Mesenteric fat pad (tissue), 1 donor: ENCODE measurements around the gene TUFM. TPM values are rescaled to one million over a fixed set of nuclear protein-coding genes. Genes with fewer than 3 reads are reported as not detected.

ENCODE experiments used
- DNase-seq: peaks from one replicate; pipeline ENCODE4 v3.0.0-alpha.2; 2020; ENCODE audit warnings: low spot score
- total RNA-seq: library from RNA; stranded (reverse); fragmentation: NEBNext Ultra II Directional; extraction: Animal tissue kit (Norgen Biotek cat#: 25700); gene quantifications from one replicate; pipeline ENCODE4 v1.2.1, GENCODE V29; 2021
- donor health status: DM: yes; HTN: yes; CAD: no.

The TUFM gene
- total RNA-seq, 1 donor from 2014 or later, result 113 TPM

DNA sequence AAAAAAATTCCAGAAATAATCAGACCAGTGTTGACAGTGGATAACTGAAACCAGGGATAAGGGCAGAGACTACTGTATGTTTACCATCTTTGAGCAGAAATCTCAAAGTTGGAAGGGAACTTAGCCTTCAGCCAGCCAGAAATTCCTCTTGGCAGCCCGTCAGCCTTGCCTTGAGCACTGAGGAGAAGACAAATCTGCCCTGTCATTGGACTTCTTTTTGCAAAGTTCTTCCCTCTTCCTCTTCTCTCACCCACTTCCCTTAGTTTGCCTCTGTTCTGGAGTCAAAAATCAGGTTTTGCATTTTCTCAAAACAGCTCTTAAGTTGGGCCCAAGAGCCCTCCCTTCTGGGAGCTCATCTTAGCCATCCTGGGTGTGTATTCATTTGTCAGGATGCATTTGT, 6.2 kb downstream of the TUFM start:
- no peak for DNase-seq

DNA sequence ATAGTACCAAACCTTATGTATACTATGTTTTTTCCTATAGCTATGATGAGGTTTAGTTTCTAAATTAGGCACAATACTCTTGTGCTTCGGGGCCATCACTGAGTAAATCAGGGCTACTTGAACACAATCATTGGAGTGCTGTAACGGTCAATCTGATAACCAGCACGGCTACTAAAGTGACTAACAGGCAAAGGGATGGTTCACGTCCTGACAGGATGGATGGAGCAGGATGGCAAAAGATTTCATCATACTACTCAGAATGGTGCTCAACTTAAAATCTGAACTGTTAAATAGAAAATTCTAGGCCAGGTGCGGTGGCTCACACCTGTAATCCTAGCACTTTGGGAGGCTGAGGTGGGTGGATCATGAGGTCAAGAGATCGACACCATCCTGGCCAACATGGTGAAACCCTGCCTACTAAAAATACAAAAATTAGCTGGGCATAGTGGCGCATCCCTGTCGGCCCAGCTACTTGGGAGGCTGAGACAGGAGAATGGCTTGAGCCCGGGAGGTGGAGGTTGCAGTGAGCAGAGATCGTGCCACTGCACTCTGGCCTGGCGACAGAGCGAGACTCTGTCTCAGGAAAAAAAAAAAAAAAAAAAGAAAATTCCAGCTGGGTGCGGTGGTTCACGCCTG, 7.0 kb downstream of the TUFM start:
- DNase-seq, result no peak

DNA sequence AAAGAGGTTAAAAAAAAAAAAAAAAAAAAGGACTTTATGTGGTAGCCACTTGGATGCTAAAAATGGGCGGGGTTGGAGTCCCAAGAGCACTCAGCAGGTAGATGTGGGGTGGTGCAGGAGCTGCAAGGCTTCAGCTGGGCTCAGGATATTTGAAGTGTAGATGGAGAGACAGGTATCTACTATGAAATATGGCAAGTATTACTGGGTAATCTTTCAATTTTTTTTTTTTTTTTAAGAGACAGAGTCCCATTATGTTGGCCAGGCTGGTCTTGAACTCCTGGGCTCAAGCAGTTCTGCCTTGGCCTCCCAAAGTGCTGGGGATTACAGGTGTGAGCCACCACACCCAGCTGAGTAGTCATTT, 7.6 kb downstream of the TUFM start:
- DNase-seq, result no peak

DNA sequence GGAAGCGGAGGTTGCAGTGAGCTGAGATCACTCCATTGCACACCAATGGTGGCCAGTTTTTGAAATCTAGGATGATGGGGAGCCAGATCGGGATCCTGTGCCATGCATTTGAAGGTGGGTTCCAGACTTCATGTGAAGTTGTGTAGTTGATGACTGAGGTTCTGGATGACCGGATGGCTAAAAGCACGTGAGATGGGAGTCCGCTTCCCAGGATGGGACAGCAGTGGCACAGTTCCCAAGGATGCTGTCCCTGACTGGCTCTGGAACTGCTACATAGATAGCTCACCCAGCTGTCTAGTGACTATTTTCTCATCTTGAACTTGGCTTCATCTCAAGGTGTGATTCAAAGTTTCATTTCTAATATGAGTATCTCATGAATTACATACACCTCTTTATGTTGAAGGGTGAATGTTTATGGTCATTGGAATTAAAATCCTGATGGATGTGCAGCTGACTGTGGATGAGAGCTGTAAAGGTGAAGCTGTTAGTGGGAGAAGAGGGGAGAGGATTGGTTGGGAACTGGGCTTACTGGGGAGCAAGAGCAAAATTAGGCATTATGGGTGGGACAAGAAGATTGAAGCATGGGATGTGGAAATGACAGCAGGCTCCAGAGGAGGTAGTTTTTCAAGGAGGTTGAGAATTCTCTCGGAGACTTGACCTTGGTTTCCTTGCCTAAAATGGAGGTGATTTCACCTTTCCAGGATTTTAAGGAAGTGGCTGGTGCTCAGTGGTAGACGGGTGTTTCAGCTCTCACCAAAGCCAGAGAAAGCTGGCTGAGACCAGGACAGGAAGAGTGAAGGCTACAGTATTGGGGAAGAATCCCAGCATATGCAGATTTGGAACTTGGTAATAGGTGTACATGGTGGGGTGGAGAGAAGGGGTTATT, 8.2 kb downstream of the TUFM start:
- no peak for DNase-seq

DNA sequence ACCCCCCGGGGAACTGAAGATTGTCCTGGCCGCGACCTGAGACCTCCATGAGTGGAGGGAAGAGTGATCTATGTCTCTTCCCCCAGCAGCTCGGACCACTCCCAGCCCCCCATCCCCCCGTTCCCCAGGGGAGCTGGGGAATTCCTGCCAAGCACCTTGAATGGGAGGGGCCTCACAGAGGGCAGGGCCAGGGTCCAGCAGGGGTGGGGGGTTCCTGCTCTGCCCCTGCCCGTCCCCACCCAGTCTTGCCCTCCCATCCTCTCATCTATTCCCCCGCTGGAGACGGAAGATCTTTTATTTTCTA, 9.4 kb downstream of the TUFM start:
- no peak for DNase-seq

DNA sequence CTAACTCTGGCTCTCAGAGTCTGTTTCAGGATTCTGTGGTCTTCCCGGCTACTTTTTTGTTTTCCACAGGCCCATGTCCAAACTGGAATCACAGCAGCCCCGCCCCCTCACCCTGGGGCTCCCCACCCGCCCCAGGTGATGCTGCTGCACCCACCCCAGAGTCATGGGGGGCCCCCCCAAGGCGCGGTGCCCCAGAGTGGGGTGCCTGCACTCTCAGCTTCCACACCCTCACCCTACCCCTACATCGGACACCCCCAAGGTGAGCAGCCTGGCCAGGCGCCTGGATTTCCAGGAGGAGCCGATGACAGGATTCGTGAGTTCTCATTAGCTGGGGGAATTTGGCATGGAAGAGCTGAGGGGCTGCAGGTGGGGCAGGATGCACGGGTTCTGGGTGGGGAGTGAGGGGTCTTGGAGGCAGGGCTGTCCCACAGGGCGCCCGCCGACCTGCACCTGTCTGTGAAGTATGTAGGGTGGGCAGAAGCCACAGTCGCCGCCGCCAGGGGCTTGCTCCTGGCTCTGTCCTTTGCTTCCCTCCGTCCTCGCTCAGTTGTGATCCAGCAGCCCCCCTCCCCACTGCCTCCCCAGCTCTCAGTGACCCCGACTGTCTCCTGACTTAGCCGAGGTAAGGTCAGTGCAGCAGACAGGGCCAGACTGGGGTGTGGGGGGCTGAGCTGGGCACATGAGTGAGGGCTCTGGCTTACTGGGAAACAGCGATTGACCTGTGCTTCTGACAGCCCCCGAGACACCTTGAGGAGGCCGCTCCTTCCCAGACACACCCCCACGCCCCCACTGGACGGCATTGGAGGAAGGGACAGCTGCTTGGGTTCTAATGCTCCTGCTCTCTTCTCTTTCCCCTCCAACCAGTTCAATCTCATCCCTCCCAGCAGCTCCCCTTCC, 10.0 kb downstream of the TUFM start:
- no peak for DNase-seq

DNA sequence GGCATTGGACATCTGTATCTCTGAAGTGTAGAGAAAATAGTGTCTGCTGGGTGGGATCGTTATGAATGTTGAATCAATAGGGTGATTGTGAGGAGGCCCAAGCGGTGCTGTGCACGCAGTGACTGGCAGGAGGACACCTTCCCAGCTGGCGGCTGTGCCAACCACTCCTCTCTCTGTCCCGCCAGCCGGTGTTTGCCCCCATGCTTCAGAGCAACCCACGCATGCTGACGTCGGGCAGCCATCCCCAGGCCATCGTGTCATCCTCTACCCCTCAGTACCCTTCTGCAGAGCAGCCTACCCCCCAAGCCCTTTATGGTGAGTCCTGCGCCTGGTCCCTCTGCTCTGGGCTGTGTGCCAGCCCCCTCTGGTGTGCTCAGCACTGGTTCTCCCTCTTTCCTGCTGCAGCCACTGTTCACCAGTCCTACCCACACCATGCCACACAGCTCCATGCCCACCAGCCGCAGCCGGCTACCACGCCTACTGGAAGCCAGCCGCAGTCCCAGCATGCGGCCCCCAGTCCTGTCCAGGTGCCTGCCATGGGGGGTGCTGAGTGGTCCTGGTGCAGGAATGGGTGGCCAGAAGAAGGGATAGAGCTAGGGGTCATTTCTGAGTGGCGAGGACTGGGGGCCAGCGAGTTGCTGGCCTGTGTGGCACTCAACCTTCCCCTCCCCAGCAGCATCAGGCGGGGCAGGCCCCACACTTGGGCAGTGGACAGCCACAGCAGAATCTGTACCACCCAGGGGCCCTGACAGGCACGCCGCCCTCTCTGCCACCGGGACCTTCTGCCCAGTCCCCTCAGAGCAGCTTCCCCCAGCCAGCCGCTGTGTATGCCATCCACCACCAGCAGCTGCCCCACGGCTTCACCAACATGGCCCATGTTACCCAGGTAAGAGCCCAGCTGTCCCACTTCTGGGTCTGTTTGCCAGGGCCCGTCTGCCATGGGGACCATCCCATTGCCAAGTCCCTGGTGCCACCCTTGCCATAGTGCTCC, 11.0 kb downstream of the TUFM start:
- no peak for DNase-seq

DNA sequence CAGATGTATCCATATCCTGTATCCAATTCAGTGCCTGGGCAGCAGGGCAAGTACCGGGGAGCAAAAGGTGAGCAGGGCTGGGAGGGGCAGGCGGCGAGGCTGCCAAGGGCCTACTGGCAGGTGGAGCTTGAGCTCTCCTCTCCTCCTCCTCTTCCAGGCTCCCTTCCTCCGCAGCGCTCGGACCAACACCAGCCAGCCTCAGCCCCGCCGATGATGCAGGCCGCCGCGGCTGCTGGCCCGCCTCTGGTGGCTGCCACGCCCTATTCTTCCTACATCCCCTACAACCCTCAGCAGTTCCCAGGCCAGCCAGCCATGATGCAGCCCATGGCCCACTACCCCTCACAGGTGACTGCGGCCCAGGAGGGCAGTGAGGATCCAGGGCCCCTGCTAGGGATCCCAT, 11.8 kb downstream of the TUFM start:
- DNase-seq, result no peak

DNA sequence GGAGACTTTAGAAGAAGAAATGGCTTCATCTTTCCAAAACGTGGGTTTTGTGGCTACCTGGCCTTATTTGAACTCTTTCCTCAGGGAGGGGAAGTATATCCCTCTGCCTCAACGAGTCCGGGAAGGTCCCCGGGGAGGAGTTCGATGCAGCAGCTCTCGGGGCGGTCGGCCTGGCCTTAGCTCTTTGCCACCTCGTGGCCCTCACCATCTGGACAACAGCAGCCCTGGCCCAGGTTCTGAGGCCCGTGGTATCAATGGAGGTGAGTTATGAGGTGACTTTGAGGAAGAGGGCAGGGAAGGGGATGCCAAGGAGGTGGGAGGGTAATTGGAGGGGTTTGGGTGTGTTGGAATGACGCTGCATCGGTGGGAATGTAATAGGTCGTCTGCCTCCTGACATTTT, 15.6 kb downstream of the TUFM start:
- no peak for DNase-seq

DNA sequence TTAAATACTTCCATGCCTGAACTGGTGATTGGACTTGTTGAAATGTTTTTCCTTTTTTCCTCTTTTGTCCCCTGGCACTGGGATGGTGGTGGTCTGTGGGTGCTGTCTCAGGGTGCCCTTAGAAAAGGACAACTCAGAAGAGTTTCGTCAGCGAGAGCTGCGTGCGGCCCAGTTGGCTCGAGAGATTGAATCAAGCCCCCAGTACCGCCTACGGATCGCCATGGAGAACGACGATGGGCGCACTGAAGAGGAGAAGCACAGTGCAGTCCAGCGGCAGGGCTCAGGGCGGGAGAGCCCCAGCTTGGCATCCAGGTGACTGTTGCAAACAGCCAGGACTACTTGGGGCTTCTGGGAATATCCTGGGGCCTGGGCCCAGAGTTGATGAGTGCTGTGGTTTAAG, 16.4 kb downstream of the TUFM start:
- no peak for DNase-seq

DNA sequence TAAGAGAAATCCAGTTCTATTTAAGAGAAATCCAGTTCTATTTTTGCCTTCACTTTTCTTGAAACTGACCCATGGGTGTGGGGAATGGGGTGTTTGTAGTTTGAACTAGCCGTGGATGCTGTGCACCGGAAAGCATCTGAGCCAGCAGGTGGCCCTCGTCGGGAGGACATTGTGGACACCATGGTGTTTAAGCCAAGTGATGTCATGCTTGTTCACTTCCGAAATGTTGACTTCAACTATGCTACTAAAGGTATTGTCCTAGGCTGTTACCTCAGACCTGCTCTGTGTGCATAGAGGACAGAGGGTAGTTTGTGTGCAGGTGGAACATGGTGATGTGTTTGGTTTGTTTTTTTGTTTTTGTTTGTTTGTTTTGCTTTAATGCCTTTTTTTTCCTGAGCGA, 20.0 kb downstream of the TUFM start:
- no peak for DNase-seq

DNA sequence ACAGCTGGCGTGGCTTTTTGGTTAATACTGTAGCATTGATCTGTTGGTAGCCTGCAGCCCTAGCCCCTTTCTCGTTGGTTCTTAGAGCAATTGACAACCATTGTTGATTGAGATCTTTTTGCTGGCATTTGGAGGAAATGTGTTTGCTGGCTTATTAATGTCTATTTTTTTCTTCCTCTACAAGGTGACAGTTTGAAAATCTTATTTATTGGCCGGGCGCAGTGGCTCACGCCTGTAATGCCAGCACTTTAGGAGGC, 21.5 kb downstream of the TUFM start:
- DNase-seq, result no peak

DNA sequence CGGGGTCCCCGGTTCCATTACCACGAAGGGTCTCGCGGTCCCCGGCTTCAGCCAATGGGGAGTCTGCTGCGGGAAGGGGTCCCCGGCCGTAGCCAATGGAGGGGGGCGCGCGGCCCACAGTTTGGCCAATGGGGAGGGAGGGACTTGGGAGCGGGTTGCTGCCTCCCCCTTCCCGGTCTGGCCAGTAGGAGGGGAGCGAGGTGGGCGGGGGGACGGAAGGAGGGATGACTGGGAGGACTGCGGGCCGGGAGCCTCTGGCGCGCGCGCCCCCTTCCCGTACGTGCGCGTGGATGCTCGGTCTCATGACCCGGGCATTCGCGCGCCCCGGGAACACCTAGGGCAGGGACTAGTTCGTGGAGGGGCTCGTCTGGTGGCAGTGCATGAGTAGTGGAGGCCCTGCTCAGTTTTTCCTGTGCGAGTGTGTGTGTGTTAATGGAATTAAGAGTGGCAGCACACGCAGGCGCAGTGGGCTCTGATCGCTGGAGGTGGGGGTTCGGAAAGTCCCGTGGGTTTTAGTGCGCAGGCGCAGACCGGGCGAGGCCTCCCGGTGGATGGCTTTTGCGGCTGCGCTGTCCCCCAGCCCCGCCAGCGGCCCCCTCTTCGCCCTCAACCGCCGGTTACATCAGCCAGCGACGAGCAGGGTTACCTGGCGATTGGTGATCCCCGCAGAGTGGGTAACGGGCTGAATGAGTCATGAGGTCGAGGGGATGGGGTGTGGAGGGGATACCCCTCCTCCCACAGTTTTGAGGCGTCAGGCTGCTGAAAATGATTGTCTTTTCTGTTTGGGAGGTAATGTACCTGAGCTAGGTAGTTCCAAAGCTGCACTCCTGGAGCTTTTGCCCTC, 22.1 kb downstream of the TUFM start:
- DNase-seq, result peak; percentile 98

DNA sequence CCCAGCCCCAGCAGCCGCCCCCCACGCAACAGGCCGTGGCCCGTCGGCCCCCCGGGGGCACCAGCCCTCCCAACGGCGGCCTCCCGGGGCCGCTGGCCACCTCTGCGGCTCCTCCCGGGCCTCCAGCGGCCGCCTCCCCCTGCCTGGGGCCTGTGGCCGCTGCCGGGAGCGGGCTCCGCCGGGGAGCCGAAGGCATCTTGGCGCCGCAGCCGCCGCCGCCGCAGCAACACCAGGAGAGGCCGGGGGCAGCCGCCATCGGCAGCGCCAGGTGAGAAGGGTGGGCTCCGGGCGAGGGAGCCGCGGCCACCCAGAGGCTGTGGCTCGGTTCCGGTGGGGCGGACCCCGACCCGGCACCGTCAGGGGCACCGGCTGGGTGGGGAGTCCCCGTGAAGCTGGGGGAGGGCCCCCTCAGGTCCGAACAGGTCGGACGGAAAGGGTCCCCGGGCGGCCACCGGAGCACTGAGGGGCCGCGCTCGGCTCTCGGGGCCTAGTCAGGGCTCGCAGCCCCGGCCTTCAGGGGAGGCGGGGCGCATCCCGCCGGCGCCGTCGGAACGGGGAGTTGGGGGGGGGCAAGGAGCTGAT, 22.8 kb downstream of the TUFM start:
- no peak for DNase-seq

DNA sequence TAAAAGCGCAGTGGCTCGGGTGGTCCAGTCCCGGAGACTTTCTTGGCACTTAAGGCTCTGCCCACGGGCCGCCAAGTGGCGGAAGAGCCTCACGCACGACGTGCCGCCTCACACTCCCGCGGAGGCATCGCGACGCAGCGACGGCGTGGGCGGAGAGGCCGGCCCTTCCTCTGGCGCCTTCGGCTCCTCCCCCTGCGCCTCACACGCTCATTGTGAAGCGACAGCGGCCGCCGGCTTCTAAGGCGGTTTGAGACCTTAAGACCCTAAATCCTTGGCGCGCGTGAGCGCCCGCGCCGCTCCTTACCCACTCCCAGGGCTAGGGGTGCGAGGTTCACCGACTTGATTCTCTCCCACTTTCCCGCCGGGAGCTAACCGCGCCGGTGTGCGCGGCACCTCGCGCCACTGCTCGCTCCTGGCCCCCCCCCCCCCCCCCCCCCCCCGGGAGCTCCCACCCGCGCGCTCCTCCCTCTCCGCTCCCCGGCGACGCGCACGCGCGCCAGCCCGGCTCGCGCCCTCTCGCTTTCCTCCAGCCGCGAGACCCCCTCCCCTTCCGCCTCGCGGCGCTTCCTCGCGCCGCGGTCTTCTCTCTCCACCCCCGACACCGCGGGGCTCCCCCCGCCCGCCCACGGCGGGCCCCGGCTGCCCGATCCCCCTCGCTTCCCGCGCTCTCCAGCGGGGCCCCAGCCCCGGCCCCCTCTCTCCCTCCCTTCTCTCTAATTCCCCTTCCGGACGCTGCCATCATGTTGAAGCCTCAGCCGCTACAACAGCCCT, 23.4 kb downstream of the TUFM start, which contains the start of gene ATXN2L:
Gene ATXN2L (plus strand): TSS at position 480 of the 771 bp plus-strand sequence. CDS start 261 bp downstream, at position 741.
- DNase-seq, result peak; percentile 98

DNA sequence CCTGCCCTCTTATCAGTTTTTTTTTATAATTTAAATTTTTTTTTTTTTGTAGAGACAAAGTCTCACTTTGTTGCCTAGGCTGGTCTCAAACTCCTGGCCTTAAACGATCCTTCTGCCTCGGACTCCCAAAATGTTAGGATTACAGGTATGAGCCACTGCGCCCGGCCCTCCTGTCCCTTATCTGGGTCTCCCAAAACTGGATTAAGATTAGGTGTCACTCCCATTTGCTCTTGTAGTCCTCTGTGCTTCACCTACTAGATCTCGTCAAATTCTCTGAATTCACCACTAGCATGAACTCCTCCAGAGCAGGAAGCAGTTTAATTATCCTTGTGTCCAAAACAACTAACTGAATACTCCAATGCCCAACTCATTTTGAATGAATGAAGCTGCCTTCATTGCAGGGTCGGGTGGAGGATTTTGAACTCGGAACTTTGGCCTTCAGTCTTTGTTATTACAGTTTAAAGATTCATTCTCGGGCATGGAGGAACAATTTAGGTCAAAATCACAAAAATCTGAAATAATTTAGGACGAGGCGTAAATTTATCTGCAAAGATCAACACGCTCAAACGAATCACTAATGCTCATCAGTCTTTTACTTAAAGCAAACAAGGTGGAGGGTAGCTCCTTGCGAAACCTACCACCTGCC, 24.2 kb downstream of the TUFM start:
- DNase-seq, result no peak

DNA sequence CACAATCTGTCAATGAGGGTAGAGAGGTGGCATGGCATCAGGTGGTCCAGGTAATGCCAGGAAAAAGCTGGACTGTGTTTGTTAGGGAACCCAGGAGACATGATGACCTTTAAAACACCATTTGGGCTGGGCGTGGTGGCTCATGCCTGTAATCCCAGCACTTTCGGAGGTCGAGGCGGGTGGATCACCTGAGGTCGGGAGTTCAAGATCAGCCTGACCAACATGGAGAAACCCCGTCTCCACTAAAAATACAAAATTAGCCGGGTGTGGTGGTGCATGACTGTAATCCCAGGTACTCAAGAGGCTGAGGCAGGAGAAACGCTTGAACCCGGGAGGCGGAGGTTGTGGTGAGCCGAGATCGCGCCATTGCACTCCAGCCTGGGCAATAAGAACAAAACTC, 25.6 kb downstream of the TUFM start:
- DNase-seq, result peak; percentile 12

DNA sequence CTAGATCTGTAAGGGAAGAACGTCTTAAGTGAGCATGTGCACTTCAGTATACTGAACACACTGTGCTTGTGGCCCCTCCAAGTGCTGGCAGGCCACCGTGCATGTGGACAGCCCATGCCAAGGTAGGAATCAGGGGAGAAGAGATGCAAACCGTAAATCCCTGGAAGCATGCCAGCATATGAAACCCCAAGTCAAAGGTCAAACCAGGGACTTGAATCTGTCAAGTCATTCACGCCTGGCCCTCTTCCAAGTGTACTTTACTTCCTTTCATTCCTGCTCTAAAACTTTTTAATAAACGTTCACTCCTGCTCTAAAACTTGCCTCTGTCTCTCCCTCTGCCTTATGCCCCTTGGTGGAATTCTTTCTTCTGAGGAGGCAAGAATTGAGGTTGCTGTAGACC, 26.1 kb downstream of the TUFM start:
- DNase-seq, result peak; percentile 49
